Uterus (tissue), 4 donors: ENCODE data around the gene TUBB3. TPM values are rescaled to one million over a fixed set of nuclear protein-coding genes. Genes with fewer than 3 reads are reported as not detected.
"Not testable (repeated sequence)": the region's sequence is repeated elsewhere in the genome, so short reads cannot be mapped to it uniquely, and the experiment has no call there.

Experiments
- DNase-seq, 2 donors: peaks; one replicate each; pipeline ENCODE4 v3.0.0-alpha.2; 2019 to 2020
- H3K27ac ChIP-seq, 2 donors: fragments of 200-600 bp; sonication (generic); 1 replicate in 1 of 2; 2 replicates in 1 of 2; pipeline ENCODE4 v1.5.1; 2016 to 2018
- H3K27me3 ChIP-seq, 2 donors: fragments of 200-600 bp; sonication (generic); one replicate each; pipeline ENCODE4 v1.5.1; 2018 to 2019; ENCODE audit warnings: control low read depth in 1 of 2
- H3K36me3 ChIP-seq, 2 donors: fragments of 200-600 bp; sonication (generic); one replicate each; pipeline ENCODE4 v1.5.1; 2019; ENCODE audit warnings: control low read depth in 1 of 2
- H3K4me1 ChIP-seq, 2 donors: fragments of 200-600 bp; sonication (generic); one replicate each; pipeline ENCODE4 v1.5.1; 2018 to 2019; ENCODE audit warnings: control low read depth in 1 of 2
- H3K4me3 ChIP-seq, 2 donors: fragments of 200-600 bp; sonication (generic); 1 replicate in 1 of 2; 2 replicates in 1 of 2; pipeline ENCODE4 v1.5.1; 2018 to 2019; ENCODE audit warnings: mild to moderate bottlenecking in 1 of 2
- H3K9me3 ChIP-seq, 2 donors: fragments of 200-600 bp; sonication (generic); one replicate each; pipeline ENCODE4 v1.5.1; 2019; ENCODE audit warnings: control low read depth in 1 of 2
- CTCF ChIP-seq, 4 experiments: fragments of 200-600 bp in 2 of 4; fragments of 450-650 bp in 2 of 4; sonication (generic) in 2 of 4; IDR thresholded peaks; one replicate each; pipeline ENCODE4 v1.5.1; 2016 to 2019; ENCODE audit warnings: antibody characterized with exemption in 4 of 4, mild to moderate bottlenecking in 2 of 4, moderate library complexity in 1 of 4
- POLR2A ChIP-seq, 2 donors: fragments of 450-650 bp; IDR thresholded peaks; one replicate each; pipeline ENCODE4 v1.6.1; 2016; ENCODE audit warnings: antibody characterized with exemption in 2 of 2, mild to moderate bottlenecking in 1 of 2, moderate library complexity in 1 of 2
- intact Hi-C: fragments of 100-400 bp; cut with DNase I; formaldehyde crosslinking; loops from one replicate; pipeline ENCODE4 v1.15.1; 2023; ENCODE audit warnings: low total_unique reads
- total RNA-seq, 4 donors: library from RNA; depleted of rRNA in 3 of 4; stranded (reverse); fragments of >200 nt in 3 of 4; gene quantifications; one replicate each; pipeline versions ENCODE4 v1.1.0 to v1.2.4, GENCODE V29; 2014 to 2023
- donor health status: DM: yes; HTN: yes; CAD: no.

The TUBB3 gene
- total RNA-seq, 4 donors from 2014 or later, result 0.88 to 28.6 TPM; not detected in 2

- no peaks in the 10 kb centered on the region for H3K27me3 ChIP-seq
- no peaks in the 10 kb centered on the region for H3K36me3 ChIP-seq
- DNase-seq, result no peak
- TF ChIP-seq CTCF (IDR thresholded peaks at IDR 0.05) (no peak), POLR2A (IDR thresholded peaks at IDR 0.05) (no peak)
- intact Hi-C loops, result no loop called here
- no peak overlapping the region for H3K27ac ChIP-seq
- H3K4me1 ChIP-seq, result no peaks in the 10 kb centered on the region
- H3K9me3 ChIP-seq, result no peaks in the 10 kb centered on the region
- H3K4me3 ChIP-seq, result no peak overlapping the region
These were observed 8.8 kb downstream of the TUBB3 start for GRCh38 chr16:89931964-89932363.

- H3K27ac ChIP-seq, intact Hi-C loops, H3K9me3 ChIP-seq, H3K4me3 ChIP-seq, H3K36me3 ChIP-seq, DNase-seq, H3K27me3 ChIP-seq, H3K4me1 ChIP-seq: not testable (repeated sequence)
These were observed 10.9 kb downstream of the TUBB3 start for GRCh38 chr16:89934019-89934418.

GRCh38 chr16:89934611-89935553 is 11.7 kb downstream of the TUBB3 start:
- no peaks in the 10 kb centered on the region for H3K9me3 ChIP-seq
- TF ChIP-seq CTCF (IDR thresholded peaks at IDR 0.05) (no peak), POLR2A (IDR thresholded peaks at IDR 0.05) (no peak)
- no peak overlapping the region for H3K27ac ChIP-seq
- no peak overlapping the region for H3K4me3 ChIP-seq
- intact Hi-C loops, result no loop called here
- no peaks in the 10 kb centered on the region for H3K36me3 ChIP-seq
- H3K4me1 ChIP-seq, result no peaks in the 10 kb centered on the region
- no peaks in the 10 kb centered on the region for H3K27me3 ChIP-seq
- no peak for DNase-seq

GRCh38 chr16:89935620-89936019 is 12.5 kb downstream of the TUBB3 start:
- DNase-seq, H3K4me3 ChIP-seq, H3K9me3 ChIP-seq, intact Hi-C loops, H3K27me3 ChIP-seq, H3K27ac ChIP-seq, H3K4me1 ChIP-seq, H3K36me3 ChIP-seq: not testable (repeated sequence)

- Histone ChIP-seq H3K9me3 (no peaks in the 10 kb centered on the region), H3K27me3 (no peaks in the 10 kb centered on the region), H3K27ac (no peak overlapping the region), H3K4me1 (no peaks in the 10 kb centered on the region), H3K36me3 (no peaks in the 10 kb centered on the region), H3K4me3 (no peak overlapping the region)
- intact Hi-C loops, result no loop called here
- no peak for DNase-seq
- TF ChIP-seq CTCF (IDR thresholded peaks at IDR 0.05), result no peak
- no peak for TF ChIP-seq POLR2A (IDR thresholded peaks at IDR 0.05)
These were observed 12.9 kb downstream of the TUBB3 start for GRCh38 chr16:89936034-89936433.

GRCh38 chr16:89936508-89936907 is 13.4 kb downstream of the TUBB3 start:
- no peaks in the 10 kb centered on the region for H3K9me3 ChIP-seq
- H3K36me3 ChIP-seq, result no peaks in the 10 kb centered on the region
- intact Hi-C loops, result no loop called here
- no peaks in the 10 kb centered on the region for H3K27me3 ChIP-seq
- no peak for DNase-seq
- H3K4me3 ChIP-seq, result no peak overlapping the region
- TF ChIP-seq POLR2A (IDR thresholded peaks at IDR 0.05), result no peak
- no peak for TF ChIP-seq CTCF (IDR thresholded peaks at IDR 0.05)
- no peaks in the 10 kb centered on the region for H3K4me1 ChIP-seq
- no peak overlapping the region for H3K27ac ChIP-seq
